ENCODE data around the gene SRRT.
A peak's percentile ranks its signal among the peaks of the same experiment; 100 is the strongest.
"Not testable (repeated sequence)": the region's sequence is repeated elsewhere in the genome, so short reads cannot be mapped to it uniquely, and the experiment has no call there.

Gene SRRT

DNA sequence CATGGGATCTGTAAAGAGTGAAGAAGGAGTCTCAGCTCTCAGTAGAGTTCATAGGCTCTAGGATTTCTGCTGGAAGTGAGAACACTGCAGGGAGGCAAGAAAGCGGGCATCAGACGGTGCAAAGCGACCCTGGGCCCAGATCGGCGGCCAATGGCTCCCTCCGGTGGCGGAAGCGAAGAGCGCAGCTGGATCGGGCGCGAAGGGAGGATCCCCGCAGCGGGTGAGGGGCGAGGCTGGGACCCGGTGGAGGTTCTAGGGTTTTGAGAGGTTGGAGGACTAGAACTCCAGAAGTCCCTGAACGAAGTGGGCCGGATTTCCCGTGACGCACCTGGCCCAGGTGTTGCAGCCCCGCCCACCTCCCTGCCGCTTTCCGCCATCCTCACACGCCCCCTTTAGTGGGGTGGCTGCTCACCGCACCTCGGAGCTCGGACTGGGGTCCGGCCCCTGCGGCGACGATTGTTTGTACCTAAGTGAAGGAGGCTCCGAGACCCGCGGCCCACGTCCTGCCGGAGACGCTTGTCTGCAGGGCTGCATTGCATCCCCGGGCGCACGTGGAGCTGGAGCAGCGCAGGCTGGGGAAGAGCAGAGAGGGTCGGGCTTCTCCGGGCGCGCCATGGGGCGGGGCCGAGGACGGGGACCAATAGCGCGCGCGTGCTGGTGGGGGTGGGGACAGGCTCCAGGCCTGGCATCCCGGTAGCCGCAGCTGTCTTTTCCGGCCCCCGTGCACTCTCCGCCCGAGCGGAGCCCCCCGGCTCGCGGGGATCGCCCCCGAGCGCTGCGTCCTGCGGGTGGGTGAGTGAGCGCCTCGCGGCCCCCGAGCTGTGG lies 22.6 kb upstream of the SRRT start, which contains the start of gene SLC12A9:
Gene SLC12A9 (plus strand): TSS at position 666 of the 825 bp plus-strand sequence. CDS start 1,485 bp downstream, outside the sequence.
- DNase-seq (ENCODE audit: insufficient read length, low spot score) (peak; percentile 98), FAIRE-seq (peak; percentile 96)
- TF ChIP-seq POU2F2 (IDR thresholded peaks at IDR 0.05; ENCODE audit: low read depth, low read length) (no peak), POLR2AphosphoS5 (IDR thresholded peaks at IDR 0.05; ENCODE audit: low read depth, low read length) (no peak), SPI1 (IDR thresholded peaks at IDR 0.05; ENCODE audit: low read depth, low read length) (no peak), PAX5 (IDR thresholded peaks at IDR 0.05; ENCODE audit: insufficient read depth, low read length, severe bottlenecking) (no peak), TAF1 (IDR thresholded peaks at IDR 0.05; ENCODE audit: low read depth, low read length) (no peak)

- no peak for DNase-seq (ENCODE audit: insufficient read length, low spot score)
- no peak for TF ChIP-seq POLR2AphosphoS5 (IDR thresholded peaks at IDR 0.05; ENCODE audit: low read depth, low read length)
- no peak for TF ChIP-seq TAF1 (IDR thresholded peaks at IDR 0.05; ENCODE audit: low read depth, low read length)
- no peak for TF ChIP-seq POLR2A (IDR thresholded peaks at IDR 0.05; ENCODE audit: low read depth, low read length)
- TF ChIP-seq POU2F2 (IDR thresholded peaks at IDR 0.05; ENCODE audit: low read depth, low read length), result no peak
- no peak for TF ChIP-seq PAX5 (IDR thresholded peaks at IDR 0.05; ENCODE audit: insufficient read depth, low read length, severe bottlenecking)
- TF ChIP-seq SPI1 (IDR thresholded peaks at IDR 0.05; ENCODE audit: low read depth, low read length), result no peak
- FAIRE-seq, result no peak
Observed at GRCh38 chr7:100854146-100854895, 20.6 kb upstream of the SRRT start.

- not testable (repeated sequence) for FAIRE-seq; DNase-seq (ENCODE audit: insufficient read length, low spot score)
Observed at GRCh38 chr7:100854899-100855298, 20.0 kb upstream of the SRRT start.

DNA sequence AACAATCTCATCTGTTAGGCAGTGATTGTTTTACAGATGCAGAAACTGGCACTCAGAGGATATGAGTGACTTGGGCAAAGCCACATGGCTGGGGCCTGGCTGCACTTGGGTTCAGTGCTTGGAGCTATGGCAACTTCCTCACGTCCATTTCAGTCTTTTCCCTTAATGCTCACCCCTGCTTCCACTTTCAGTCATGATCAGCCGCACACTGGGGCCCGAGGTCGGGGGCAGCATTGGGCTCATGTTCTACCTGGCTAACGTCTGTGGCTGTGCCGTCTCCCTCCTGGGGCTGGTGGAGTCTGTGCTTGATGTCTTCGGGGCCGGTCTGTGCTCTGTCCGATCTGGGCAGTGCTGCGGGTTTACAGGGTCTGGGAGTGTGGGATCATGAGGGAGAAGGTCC lies 19.4 kb upstream of the SRRT start:
- no peak for FAIRE-seq
- TF ChIP-seq TAF1 (IDR thresholded peaks at IDR 0.05; ENCODE audit: low read depth, low read length) (no peak), SPI1 (IDR thresholded peaks at IDR 0.05; ENCODE audit: low read depth, low read length) (no peak), POLR2AphosphoS5 (IDR thresholded peaks at IDR 0.05; ENCODE audit: low read depth, low read length) (no peak), PAX5 (IDR thresholded peaks at IDR 0.05; ENCODE audit: insufficient read depth, low read length, severe bottlenecking) (no peak), POLR2A (IDR thresholded peaks at IDR 0.05; ENCODE audit: low read depth, low read length) (no peak), POU2F2 (IDR thresholded peaks at IDR 0.05; ENCODE audit: low read depth, low read length) (no peak)

DNA sequence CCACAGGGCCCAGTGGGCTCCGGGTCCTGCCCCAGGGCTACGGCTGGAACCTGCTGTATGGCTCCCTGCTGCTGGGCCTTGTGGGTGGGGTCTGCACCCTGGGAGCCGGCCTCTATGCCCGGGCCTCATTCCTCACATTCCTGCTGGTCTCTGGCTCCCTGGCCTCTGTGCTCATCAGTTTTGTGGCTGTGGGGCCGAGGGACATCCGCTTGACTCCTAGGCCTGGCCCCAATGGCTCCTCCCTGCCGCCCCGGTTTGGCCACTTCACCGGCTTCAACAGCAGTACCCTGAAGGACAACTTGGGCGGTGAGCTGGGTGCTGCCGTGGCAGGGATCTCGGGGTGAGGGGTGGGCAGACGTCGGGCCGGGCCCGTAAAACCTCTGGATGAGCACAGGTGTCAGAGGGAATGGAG lies 18.0 kb upstream of the SRRT start:
- no peak for FAIRE-seq
- TF ChIP-seq POU2F2 (IDR thresholded peaks at IDR 0.05; ENCODE audit: low read depth, low read length) (no peak), POLR2A (IDR thresholded peaks at IDR 0.05; ENCODE audit: low read depth, low read length) (no peak), SPI1 (IDR thresholded peaks at IDR 0.05; ENCODE audit: low read depth, low read length) (no peak), PAX5 (IDR thresholded peaks at IDR 0.05; ENCODE audit: insufficient read depth, low read length, severe bottlenecking) (no peak), POLR2AphosphoS5 (IDR thresholded peaks at IDR 0.05; ENCODE audit: low read depth, low read length) (no peak), TAF1 (IDR thresholded peaks at IDR 0.05; ENCODE audit: low read depth, low read length) (no peak)
- DNase-seq (ENCODE audit: insufficient read length, low spot score), result no peak

More for the DNA sequence above, 19.4 kb upstream of the SRRT start:
- DNase-seq (ENCODE audit: insufficient read length, low spot score), result no peak

- TF ChIP-seq SPI1 (IDR thresholded peaks at IDR 0.05; ENCODE audit: low read depth, low read length) (no peak), POLR2AphosphoS5 (IDR thresholded peaks at IDR 0.05; ENCODE audit: low read depth, low read length) (no peak), PAX5 (IDR thresholded peaks at IDR 0.05; ENCODE audit: insufficient read depth, low read length, severe bottlenecking) (no peak), POU2F2 (IDR thresholded peaks at IDR 0.05; ENCODE audit: low read depth, low read length) (no peak)
- no peak for FAIRE-seq
- no peak for DNase-seq (ENCODE audit: insufficient read length, low spot score)
Observed at GRCh38 chr7:100859856-100860255, 15.0 kb upstream of the SRRT start.

DNA sequence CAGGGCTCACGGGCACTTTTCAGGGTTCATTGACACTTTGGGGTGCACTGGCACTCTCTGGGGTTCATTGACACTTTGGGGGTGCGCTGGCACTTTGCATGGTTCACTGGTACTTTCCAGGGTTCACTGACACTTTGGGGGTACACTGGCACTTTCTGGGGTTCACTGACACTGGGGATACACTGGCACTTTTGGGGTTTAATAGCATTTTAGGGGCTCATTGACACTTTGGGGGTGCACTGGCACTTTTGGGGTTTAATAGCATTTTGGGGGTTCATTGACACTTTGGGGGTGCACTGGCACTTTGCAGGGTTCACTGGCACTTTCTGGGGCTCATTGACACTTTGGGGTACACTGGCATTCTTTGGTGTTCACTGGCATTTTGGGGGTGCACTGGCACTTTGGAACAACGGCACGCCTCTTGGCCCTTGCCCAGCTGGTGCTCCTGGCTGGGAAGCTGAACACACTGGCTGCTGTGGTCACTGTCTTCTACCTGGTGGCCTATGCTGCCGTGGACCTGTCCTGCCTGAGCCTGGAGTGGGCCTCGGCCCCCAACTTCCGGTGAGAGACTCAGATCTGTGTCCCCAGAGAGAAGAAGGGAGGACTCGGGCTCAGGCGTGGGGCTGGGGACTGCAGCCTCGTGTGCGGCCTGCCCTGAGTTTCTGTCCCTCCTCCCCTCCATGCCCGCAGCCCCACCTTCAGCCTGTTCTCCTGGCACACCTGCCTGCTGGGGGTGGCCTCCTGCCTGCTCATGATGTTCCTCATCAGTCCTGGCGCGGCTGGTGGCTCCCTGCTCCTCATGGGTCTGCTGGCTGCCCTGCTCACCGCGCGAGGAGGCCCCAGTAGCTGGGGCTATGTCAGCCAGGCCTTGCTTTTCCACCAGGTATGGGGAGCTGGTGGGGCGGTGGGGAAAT lies 13.9 kb upstream of the SRRT start:
- DNase-seq (ENCODE audit: insufficient read length, low spot score) (no peak), FAIRE-seq (no peak)
- no peak for TF ChIP-seq TAF1 (IDR thresholded peaks at IDR 0.05; ENCODE audit: low read depth, low read length)

DNA sequence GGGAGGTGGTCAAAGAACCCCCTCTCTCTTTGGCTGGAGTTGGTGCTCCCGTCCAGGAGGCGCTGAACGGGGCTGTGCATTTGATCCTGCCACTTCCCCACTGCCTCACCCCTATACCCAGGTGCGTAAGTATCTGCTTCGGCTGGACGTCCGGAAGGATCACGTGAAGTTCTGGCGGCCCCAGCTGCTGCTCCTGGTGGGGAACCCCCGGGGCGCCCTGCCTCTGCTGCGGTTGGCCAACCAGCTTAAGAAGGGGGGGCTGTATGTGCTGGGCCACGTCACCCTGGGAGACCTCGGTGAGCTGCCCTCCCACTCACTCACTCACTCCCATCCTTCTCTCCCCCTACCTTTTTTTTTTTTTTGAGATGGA lies 13.3 kb upstream of the SRRT start:
- DNase-seq (ENCODE audit: insufficient read length, low spot score) (no peak), FAIRE-seq (no peak)
- TF ChIP-seq PAX5 (IDR thresholded peaks at IDR 0.05; ENCODE audit: insufficient read depth, low read length, severe bottlenecking), result no peak

- no peak for FAIRE-seq
Observed at GRCh38 chr7:100863406-100863950, 11.4 kb upstream of the SRRT start.

More at GRCh38 chr7:100863406-100863950, 11.4 kb upstream of the SRRT start:
- DNase-seq (ENCODE audit: insufficient read length, low spot score), result no peak
- no peak for TF ChIP-seq SPI1 (IDR thresholded peaks at IDR 0.05; ENCODE audit: low read depth, low read length)
- no peak for TF ChIP-seq POLR2A (IDR thresholded peaks at IDR 0.05; ENCODE audit: low read depth, low read length)
- TF ChIP-seq POLR2AphosphoS5 (IDR thresholded peaks at IDR 0.05; ENCODE audit: low read depth, low read length), result no peak
- TF ChIP-seq POU2F2 (IDR thresholded peaks at IDR 0.05; ENCODE audit: low read depth, low read length), result no peak
- no peak for TF ChIP-seq TAF1 (IDR thresholded peaks at IDR 0.05; ENCODE audit: low read depth, low read length)
- TF ChIP-seq PAX5 (IDR thresholded peaks at IDR 0.05; ENCODE audit: insufficient read depth, low read length, severe bottlenecking), result no peak

Data from GM12891 (cell line).